ENCODE results near the gene NTM.

Gene NTM

DNA sequence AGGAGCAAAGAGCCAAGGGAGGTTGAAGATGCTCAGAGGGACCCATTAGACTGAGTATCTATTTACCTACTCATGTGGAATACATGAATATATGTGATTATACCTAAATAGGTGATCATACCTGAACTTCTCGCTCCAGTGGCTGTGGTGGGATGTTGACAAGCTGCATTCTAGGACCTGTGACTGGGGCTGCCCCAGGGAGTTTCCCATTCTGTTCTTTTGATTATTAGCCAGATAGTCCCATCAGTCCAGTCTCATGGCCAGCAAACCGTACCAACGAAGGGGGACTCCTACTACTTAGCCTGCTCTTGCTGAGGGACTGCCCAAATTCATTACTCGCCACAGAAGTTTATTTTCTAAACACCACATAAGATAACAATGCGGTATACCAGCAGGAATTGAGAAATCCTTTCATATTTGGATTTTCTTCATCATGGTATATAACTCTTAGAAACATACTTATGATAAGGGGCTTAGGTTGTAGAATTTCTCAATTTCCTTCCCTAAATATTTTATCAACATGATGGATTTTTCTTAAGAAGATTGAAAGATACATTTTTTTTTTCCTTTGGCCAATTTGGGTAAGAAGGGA is 273.9 kb downstream of the NTM start:
- Histone ChIP-seq H3K79me2 (ENCODE audit: control insufficient read depth, insufficient read depth, low read length) (no peaks in the 10 kb centered on the region), H3K4ac (ENCODE audit: low read depth, low read length) (no peak overlapping the region), H3K18ac (ENCODE audit: low read length) (no peak overlapping the region), H3K4me3 (ENCODE audit: low read length) (no peak overlapping the region), H3K79me1 (ENCODE audit: low read length) (no peaks in the 10 kb centered on the region), H3K4me1 (ENCODE audit: control insufficient read depth, low read depth, low read length) (peaks cover 3% of the 10 kb centered on the region), H2BK5ac (ENCODE audit: low read length) (no peak overlapping the region), H3K4me2 (ENCODE audit: low read length) (no peak overlapping the region), H3K27ac (ENCODE audit: low read depth, low read length) (no peak overlapping the region), H2AK5ac (ENCODE audit: low read length) (no peak overlapping the region), H2BK120ac (ENCODE audit: low read depth, low read length) (no peak overlapping the region), H3K23ac (ENCODE audit: low read length) (no peak overlapping the region), H4K8ac (ENCODE audit: low read depth, low read length) (no peak overlapping the region), H3K27me3 (ENCODE audit: insufficient read depth, low read length, poor library complexity) (no peaks in the 10 kb centered on the region), H3K9ac (ENCODE audit: low read length) (no peak overlapping the region), H4K5ac (ENCODE audit: low read length) (no peak overlapping the region), H3K36me3 (ENCODE audit: control insufficient read depth, insufficient read depth, low read length) (no peaks in the 10 kb centered on the region), H3K56ac (ENCODE audit: low read length) (no peak overlapping the region), H2BK15ac (replicated peaks; ENCODE audit: low read depth) (no peak overlapping the region)
- no peak for DNase-seq
- no CpG with 5 or more reads among the region's 5 CpGs for WGBS (ENCODE audit: extremely low coverage, insufficient coverage, low lambda C conversion rate)

DNA sequence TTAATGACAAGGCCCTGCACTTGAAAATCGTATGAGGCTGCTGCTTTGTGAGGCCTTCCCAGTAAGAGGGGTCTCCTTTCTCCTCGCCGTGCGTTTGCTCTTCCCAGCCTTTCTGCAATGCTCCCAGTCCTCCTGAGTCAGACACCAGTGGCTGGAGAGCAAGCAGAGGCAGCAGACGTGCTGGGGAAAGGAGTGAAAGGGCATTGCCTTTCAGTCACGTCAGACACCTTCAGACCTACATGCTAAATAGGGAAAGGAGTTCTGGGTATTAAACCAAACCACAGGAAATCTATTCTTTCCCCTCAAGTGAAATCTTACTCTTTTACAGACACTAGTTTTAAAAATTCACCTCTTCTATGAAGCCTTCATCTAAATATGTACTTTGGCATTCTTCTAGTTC is 274.8 kb downstream of the NTM start:
- no peak overlapping the region for H3K56ac ChIP-seq (ENCODE audit: low read length)
- no peak overlapping the region for H3K4me3 ChIP-seq (ENCODE audit: low read length)
- H3K18ac ChIP-seq (ENCODE audit: low read length), result no peak overlapping the region
- H3K9ac ChIP-seq (ENCODE audit: low read length), result no peak overlapping the region
- H2AK5ac ChIP-seq (ENCODE audit: low read length), result no peak overlapping the region
- no peak overlapping the region for H3K4me2 ChIP-seq (ENCODE audit: low read length)
- WGBS (ENCODE audit: extremely low coverage, insufficient coverage, low lambda C conversion rate), result no CpG with 5 or more reads among the region's 6 CpGs
- no peak overlapping the region for H4K8ac ChIP-seq (ENCODE audit: low read depth, low read length)
- no peaks in the 10 kb centered on the region for H3K4me1 ChIP-seq (ENCODE audit: control insufficient read depth, low read depth, low read length)
- no peak overlapping the region for H3K27ac ChIP-seq (ENCODE audit: low read depth, low read length)
- no peak for DNase-seq
- no peak overlapping the region for H2BK5ac ChIP-seq (ENCODE audit: low read length)
- no peaks in the 10 kb centered on the region for H3K79me2 ChIP-seq (ENCODE audit: control insufficient read depth, insufficient read depth, low read length)
- no peak overlapping the region for H3K23ac ChIP-seq (ENCODE audit: low read length)
- H4K5ac ChIP-seq (ENCODE audit: low read length), result no peak overlapping the region
- H2BK15ac ChIP-seq (replicated peaks; ENCODE audit: low read depth), result no peak overlapping the region
- H2BK120ac ChIP-seq (ENCODE audit: low read depth, low read length), result no peak overlapping the region
- no peaks in the 10 kb centered on the region for H3K79me1 ChIP-seq (ENCODE audit: low read length)
- no peak overlapping the region for H3K4ac ChIP-seq (ENCODE audit: low read depth, low read length)
- H3K27me3 ChIP-seq (ENCODE audit: insufficient read depth, low read length, poor library complexity), result no peaks in the 10 kb centered on the region
- H3K36me3 ChIP-seq (ENCODE audit: control insufficient read depth, insufficient read depth, low read length), result no peaks in the 10 kb centered on the region

DNA sequence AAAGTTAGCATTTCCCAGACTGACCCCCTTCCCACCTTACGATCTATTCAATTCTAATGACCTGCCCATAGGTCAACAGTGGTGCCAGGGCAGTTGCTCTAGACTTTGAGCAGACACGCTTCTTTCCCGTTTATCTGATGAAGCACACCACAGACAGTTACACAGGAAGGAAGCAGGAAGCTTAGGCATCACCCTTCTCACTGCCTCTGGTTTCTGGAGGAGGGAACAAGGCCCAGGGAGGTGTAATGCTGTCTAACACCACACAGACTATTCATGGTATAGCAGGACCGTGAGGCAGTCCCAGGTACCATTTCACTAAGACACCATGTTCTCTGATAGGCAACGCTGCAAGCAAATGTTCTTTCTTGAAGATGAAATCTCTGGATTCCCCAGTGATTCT is 279.4 kb downstream of the NTM start:
- WGBS (ENCODE audit: extremely low coverage, insufficient coverage, low lambda C conversion rate), result no CpG with 5 or more reads among the region's 5 CpGs
- no peak for DNase-seq

DNA sequence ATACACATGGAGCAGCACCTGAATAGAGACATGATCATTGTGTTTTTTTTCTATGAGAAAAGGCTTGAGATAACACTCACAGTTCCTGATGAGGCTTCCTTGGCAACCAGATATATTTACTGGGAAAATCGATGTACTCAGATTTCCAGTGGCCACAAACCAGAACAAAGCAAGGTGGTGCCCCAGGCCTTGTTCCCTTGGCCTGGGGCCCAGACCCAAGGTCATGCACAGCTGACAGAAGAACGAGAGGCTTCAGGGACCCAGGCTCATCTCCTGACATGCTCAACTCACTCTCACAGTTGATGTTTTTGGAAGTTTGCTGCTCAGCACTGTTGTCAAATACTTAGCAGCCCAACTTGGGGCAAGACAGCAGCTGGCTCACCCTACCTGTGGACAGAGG is 281.8 kb downstream of the NTM start:
- H3K9ac ChIP-seq (ENCODE audit: low read length), result no peak overlapping the region
- no peaks in the 10 kb centered on the region for H3K79me1 ChIP-seq (ENCODE audit: low read length)
- no peak overlapping the region for H3K18ac ChIP-seq (ENCODE audit: low read length)
- DNase-seq, result no peak
- H3K27ac ChIP-seq (ENCODE audit: low read depth, low read length), result no peak overlapping the region
- H3K79me2 ChIP-seq (ENCODE audit: control insufficient read depth, insufficient read depth, low read length), result no peaks in the 10 kb centered on the region
- no peaks in the 10 kb centered on the region for H3K27me3 ChIP-seq (ENCODE audit: insufficient read depth, low read length, poor library complexity)
- H2AK5ac ChIP-seq (ENCODE audit: low read length), result no peak overlapping the region
- no peak overlapping the region for H3K56ac ChIP-seq (ENCODE audit: low read length)
- H4K8ac ChIP-seq (ENCODE audit: low read depth, low read length), result no peak overlapping the region
- H2BK5ac ChIP-seq (ENCODE audit: low read length), result no peak overlapping the region
- H2BK15ac ChIP-seq (replicated peaks; ENCODE audit: low read depth), result no peak overlapping the region
- H4K5ac ChIP-seq (ENCODE audit: low read length), result no peak overlapping the region
- H3K4me3 ChIP-seq (ENCODE audit: low read length), result no peak overlapping the region
- H3K4me2 ChIP-seq (ENCODE audit: low read length), result no peak overlapping the region
- no peak overlapping the region for H3K23ac ChIP-seq (ENCODE audit: low read length)
- no peaks in the 10 kb centered on the region for H3K36me3 ChIP-seq (ENCODE audit: control insufficient read depth, insufficient read depth, low read length)
- H3K4ac ChIP-seq (ENCODE audit: low read depth, low read length), result no peak overlapping the region
- no CpG with 5 or more reads among the region's 2 CpGs for WGBS (ENCODE audit: extremely low coverage, insufficient coverage, low lambda C conversion rate)
- no peak overlapping the region for H2BK120ac ChIP-seq (ENCODE audit: low read depth, low read length)
- H3K4me1 ChIP-seq (ENCODE audit: control insufficient read depth, low read depth, low read length), result peaks cover 12% of the 10 kb centered on the region

More for the DNA sequence above, 279.4 kb downstream of the NTM start:
- Histone ChIP-seq H3K79me2 (ENCODE audit: control insufficient read depth, insufficient read depth, low read length) (no peaks in the 10 kb centered on the region), H3K4me3 (ENCODE audit: low read length) (no peak overlapping the region), H3K4me2 (ENCODE audit: low read length) (no peak overlapping the region), H2BK120ac (ENCODE audit: low read depth, low read length) (no peak overlapping the region), H2AK5ac (ENCODE audit: low read length) (no peak overlapping the region), H3K9ac (ENCODE audit: low read length) (no peak overlapping the region), H4K5ac (ENCODE audit: low read length) (no peak overlapping the region), H2BK5ac (ENCODE audit: low read length) (no peak overlapping the region), H3K79me1 (ENCODE audit: low read length) (no peaks in the 10 kb centered on the region), H3K36me3 (ENCODE audit: control insufficient read depth, insufficient read depth, low read length) (no peaks in the 10 kb centered on the region), H3K4ac (ENCODE audit: low read depth, low read length) (no peak overlapping the region), H3K4me1 (ENCODE audit: control insufficient read depth, low read depth, low read length) (no peaks in the 10 kb centered on the region), H3K23ac (ENCODE audit: low read length) (no peak overlapping the region), H3K27ac (ENCODE audit: low read depth, low read length) (no peak overlapping the region), H4K8ac (ENCODE audit: low read depth, low read length) (no peak overlapping the region), H3K56ac (ENCODE audit: low read length) (no peak overlapping the region), H3K18ac (ENCODE audit: low read length) (no peak overlapping the region), H3K27me3 (ENCODE audit: insufficient read depth, low read length, poor library complexity) (no peaks in the 10 kb centered on the region), H2BK15ac (replicated peaks; ENCODE audit: low read depth) (no peak overlapping the region)

DNA sequence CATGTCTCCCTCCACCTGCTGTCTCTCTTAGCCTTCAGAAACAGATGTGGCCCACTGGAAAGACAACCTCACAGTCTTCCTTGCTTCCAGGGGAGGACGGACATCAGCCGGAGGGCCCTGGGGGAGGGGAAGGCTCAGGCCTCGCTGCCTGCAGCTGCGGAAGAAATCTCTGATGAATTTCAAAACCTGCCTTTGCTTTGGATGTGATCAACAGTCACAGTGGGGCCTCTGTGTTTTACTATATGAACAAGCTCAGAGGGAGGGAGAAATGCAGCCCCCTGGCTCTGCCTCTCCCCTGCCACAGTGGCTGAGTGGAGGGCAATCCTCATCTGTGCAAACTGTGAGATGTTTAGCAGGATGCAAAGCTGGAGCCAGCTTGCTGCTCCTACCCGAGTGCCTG is 282.8 kb downstream of the NTM start:
- Histone ChIP-seq H3K27me3 (ENCODE audit: insufficient read depth, low read length, poor library complexity) (no peaks in the 10 kb centered on the region), H2BK15ac (replicated peaks; ENCODE audit: low read depth) (no peak overlapping the region), H2AK5ac (ENCODE audit: low read length) (no peak overlapping the region), H3K4me3 (ENCODE audit: low read length) (no peak overlapping the region), H3K4me1 (ENCODE audit: control insufficient read depth, low read depth, low read length) (peaks cover 14% of the 10 kb centered on the region), H3K79me1 (ENCODE audit: low read length) (no peaks in the 10 kb centered on the region), H3K79me2 (ENCODE audit: control insufficient read depth, insufficient read depth, low read length) (no peaks in the 10 kb centered on the region), H2BK120ac (ENCODE audit: low read depth, low read length) (no peak overlapping the region), H3K18ac (ENCODE audit: low read length) (no peak overlapping the region), H3K36me3 (ENCODE audit: control insufficient read depth, insufficient read depth, low read length) (no peaks in the 10 kb centered on the region), H4K8ac (ENCODE audit: low read depth, low read length) (no peak overlapping the region), H3K23ac (ENCODE audit: low read length) (no peak overlapping the region), H3K27ac (ENCODE audit: low read depth, low read length) (no peak overlapping the region), H3K56ac (ENCODE audit: low read length) (no peak overlapping the region), H3K4ac (ENCODE audit: low read depth, low read length) (no peak overlapping the region), H4K5ac (ENCODE audit: low read length) (no peak overlapping the region), H2BK5ac (ENCODE audit: low read length) (no peak overlapping the region), H3K4me2 (ENCODE audit: low read length) (no peak overlapping the region), H3K9ac (ENCODE audit: low read length) (no peak overlapping the region)
- DNase-seq, result no peak
- WGBS (ENCODE audit: extremely low coverage, insufficient coverage, low lambda C conversion rate), result no CpG with 5 or more reads among the region's 5 CpGs

DNA sequence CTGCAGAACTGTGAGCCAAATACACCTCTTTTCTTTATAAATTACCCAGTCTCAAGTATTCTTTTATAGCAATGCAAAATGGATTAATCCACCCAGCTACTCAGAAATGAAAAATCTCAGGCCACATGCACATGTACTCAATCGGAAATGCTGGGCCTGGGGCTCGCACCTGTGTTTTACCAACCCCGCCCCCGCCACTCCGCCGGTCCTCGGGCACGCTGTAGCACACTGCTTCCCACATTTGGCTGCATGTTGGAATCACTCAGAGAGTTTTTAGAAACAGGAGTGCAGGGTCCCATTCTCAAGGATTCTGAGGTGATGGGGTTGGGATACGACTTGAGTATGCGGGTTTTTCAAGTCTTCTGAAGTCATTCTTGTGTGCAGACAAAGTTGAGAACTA is 284.4 kb downstream of the NTM start:
- no CpG with 5 or more reads among the region's 10 CpGs for WGBS (ENCODE audit: extremely low coverage, insufficient coverage, low lambda C conversion rate)
- no peak overlapping the region for H2BK15ac ChIP-seq (replicated peaks; ENCODE audit: low read depth)
- no peak for DNase-seq

More for the DNA sequence above, 284.4 kb downstream of the NTM start:
- Histone ChIP-seq H3K23ac (ENCODE audit: low read length) (no peak overlapping the region), H3K79me1 (ENCODE audit: low read length) (no peaks in the 10 kb centered on the region), H3K79me2 (ENCODE audit: control insufficient read depth, insufficient read depth, low read length) (no peaks in the 10 kb centered on the region), H3K9ac (ENCODE audit: low read length) (no peak overlapping the region), H3K4me3 (ENCODE audit: low read length) (no peak overlapping the region), H3K56ac (ENCODE audit: low read length) (no peak overlapping the region), H2BK120ac (ENCODE audit: low read depth, low read length) (no peak overlapping the region), H4K8ac (ENCODE audit: low read depth, low read length) (no peak overlapping the region), H3K27me3 (ENCODE audit: insufficient read depth, low read length, poor library complexity) (no peaks in the 10 kb centered on the region), H3K18ac (ENCODE audit: low read length) (no peak overlapping the region), H2BK5ac (ENCODE audit: low read length) (no peak overlapping the region), H4K5ac (ENCODE audit: low read length) (no peak overlapping the region), H3K4me1 (ENCODE audit: control insufficient read depth, low read depth, low read length) (peaks cover 16% of the 10 kb centered on the region), H3K36me3 (ENCODE audit: control insufficient read depth, insufficient read depth, low read length) (no peaks in the 10 kb centered on the region), H3K4ac (ENCODE audit: low read depth, low read length) (no peak overlapping the region), H3K27ac (ENCODE audit: low read depth, low read length) (no peak overlapping the region), H2AK5ac (ENCODE audit: low read length) (no peak overlapping the region), H3K4me2 (ENCODE audit: low read length) (no peak overlapping the region)

Data from mesendoderm (in vitro differentiated cells).